ENCODE results near the gene GGCX. TPM values are rescaled to one million over a fixed set of nuclear protein-coding genes. Genes with fewer than 3 reads are reported as not detected.
"Not testable (repeated sequence)": the region's sequence is repeated elsewhere in the genome, so short reads cannot be mapped to it uniquely, and the experiment has no call there.

GGCX gene
- total RNA-seq, 4 donors from 2014 or later, result 15.8 to 37.1 (median 25.8) TPM

GRCh38 chr2:85566265-85566664 is 5.0 kb upstream of the GGCX start:
- 84 to 86% methylated on average over 4 of the region's 4 CpGs for WGBS, 2 donors
- TF ChIP-seq POLR2A (IDR thresholded peaks at IDR 0.05) (no peak), CTCF (IDR thresholded peaks at IDR 0.05) (no peak)
- intact Hi-C loops (cut with DNase I; ENCODE audit: low total_unique reads), result no loop called here
- no peak overlapping the region for H3K4me3 ChIP-seq (ENCODE audit: low read depth, poor library complexity, severe bottlenecking)
- DNase-seq (ENCODE audit: low spot score in 2 of 2), result no peak

DNA sequence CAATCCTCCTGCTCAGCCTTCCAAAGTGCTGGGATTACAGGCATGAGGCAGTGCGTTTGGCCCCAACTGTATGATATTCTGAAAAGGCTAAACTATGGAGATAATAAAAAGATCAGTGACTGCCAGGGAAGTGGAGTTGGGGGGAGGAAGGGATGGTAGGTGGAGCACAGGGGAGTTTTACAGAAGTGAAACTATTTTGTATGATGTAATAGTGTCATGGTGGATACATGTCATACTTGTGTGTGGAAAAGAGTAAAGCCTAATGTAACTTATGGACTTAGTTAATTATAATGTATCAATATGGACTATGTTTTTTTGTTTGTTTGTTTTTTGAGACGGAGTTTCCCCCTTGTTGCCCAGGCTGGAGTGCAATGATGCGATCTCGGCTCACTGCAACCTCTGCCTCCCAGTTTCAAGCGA is 2.9 kb upstream of the GGCX start:
- no peak for TF ChIP-seq CTCF (IDR thresholded peaks at IDR 0.05)
- TF ChIP-seq POLR2A (IDR thresholded peaks at IDR 0.05), result no peak
- DNase-seq (ENCODE audit: low spot score in 2 of 2), result no peak
- H3K4me3 ChIP-seq (ENCODE audit: low read depth, poor library complexity, severe bottlenecking), result no peak overlapping the region
- intact Hi-C loops (cut with DNase I; ENCODE audit: low total_unique reads), result no loop called here
- WGBS, 2 donors, result 90 to 91% methylated on average over 5 of the region's 5 CpGs

DNA sequence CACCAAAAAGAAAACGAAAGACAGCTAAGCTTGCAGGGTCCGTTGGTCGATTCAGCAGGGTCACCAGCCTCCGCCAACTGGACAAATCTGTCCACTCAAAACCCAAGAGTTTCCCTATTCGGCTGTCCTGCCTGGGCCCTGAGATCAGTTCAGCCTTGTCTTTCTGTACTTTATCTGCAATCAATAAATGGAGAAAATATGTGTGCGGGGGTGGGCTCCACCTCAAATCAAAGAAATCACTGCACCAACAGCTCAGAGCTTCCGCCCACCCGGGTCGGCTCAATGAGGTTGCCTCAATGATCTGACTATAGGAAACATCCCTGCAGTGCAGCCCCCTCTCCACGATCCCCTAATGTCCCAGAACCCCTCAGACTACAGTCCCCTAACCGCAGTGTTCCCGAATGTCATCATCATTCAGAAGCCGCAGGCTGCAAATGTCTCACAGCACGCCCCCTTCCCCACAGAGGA is 447 bp downstream of the GGCX start:
- peak overlapping the region; percentile 47 for H3K4me3 ChIP-seq (ENCODE audit: low read depth, poor library complexity, severe bottlenecking)
- no peak for DNase-seq (ENCODE audit: low spot score in 2 of 2)
- WGBS, 2 donors, result 4 to 5% methylated on average over 13 to 14 of the region's 14 CpGs
- intact Hi-C loops (cut with DNase I; ENCODE audit: low total_unique reads), result no loop called here
- TF ChIP-seq CTCF (IDR thresholded peaks at IDR 0.05) (no peak), POLR2A (IDR thresholded peaks at IDR 0.05) (no peak)

GRCh38 chr2:85560403-85560726 is 928 bp downstream of the GGCX start:
- intact Hi-C loops (cut with DNase I; ENCODE audit: low total_unique reads); DNase-seq (ENCODE audit: low spot score in 2 of 2); H3K4me3 ChIP-seq (ENCODE audit: low read depth, poor library complexity, severe bottlenecking): not testable (repeated sequence)
- WGBS, 2 donors, result 74 to 76% methylated on average over 12 of the region's 12 CpGs

- DNase-seq (ENCODE audit: low spot score in 2 of 2), result peak in 1 of 2 donors; percentile 56
- TF ChIP-seq CTCF (IDR thresholded peaks at IDR 0.05), result no peak
- TF ChIP-seq POLR2A (IDR thresholded peaks at IDR 0.05), result no peak
- WGBS, 2 donors, result 96 to 100% methylated on average over 1 of the region's 1 CpG
- intact Hi-C loops (cut with DNase I; ENCODE audit: low total_unique reads), result no loop called here
- no peak overlapping the region for H3K4me3 ChIP-seq (ENCODE audit: low read depth, poor library complexity, severe bottlenecking)
Observed at GRCh38 chr2:85558160-85558559, 3.1 kb downstream of the GGCX start.

GRCh38 chr2:85557130-85557529 is 4.2 kb downstream of the GGCX start:
- intact Hi-C loops (cut with DNase I; ENCODE audit: low total_unique reads), result no loop called here
- 92 to 93% methylated on average over 5 of the region's 5 CpGs for WGBS, 2 donors
- no peak overlapping the region for H3K4me3 ChIP-seq (ENCODE audit: low read depth, poor library complexity, severe bottlenecking)
- DNase-seq (ENCODE audit: low spot score in 2 of 2), result no peak
- no peak for TF ChIP-seq POLR2A (IDR thresholded peaks at IDR 0.05)
- no peak for TF ChIP-seq CTCF (IDR thresholded peaks at IDR 0.05)
